Small intestine (tissue), 16 donors: ENCODE data around the gene MUC20. TPM values are rescaled to one million over a fixed set of nuclear protein-coding genes. Genes with fewer than 3 reads are reported as not detected.
A peak's percentile ranks its signal among the peaks of the same experiment; 100 is the strongest.
"Not testable (repeated sequence)": the region's sequence is repeated elsewhere in the genome, so short reads cannot be mapped to it uniquely, and the experiment has no call there.

Experiments used
- DNase-seq, 2 donors: peaks; one replicate each; pipeline versions ENCODE4 v3.0.0 to v3.0.0-alpha.2; 2013
- FAIRE-seq: peaks from 2 replicates; lab custom pipeline; 2012; peaks lifted over from hg19 to GRCh38; lab: Jason Lieb, UNC
- H3K27ac ChIP-seq, 3 donors: one replicate each; pipeline ENCODE4 v1.5.1; 2013; ENCODE audit warnings: low read length in 2 of 3, mild to moderate bottlenecking in 2 of 3, control low read depth in 1 of 3, inconsistent platforms in 1 of 3, low read depth in 1 of 3, moderate library complexity in 1 of 3
- H3K27me3 ChIP-seq, 3 donors: one replicate each; pipeline ENCODE4 v1.6.1; 2013; ENCODE audit warnings: low read length in 3 of 3, inconsistent platforms in 1 of 3; ENCODE audit not compliant: control insufficient read depth in 3 of 3, insufficient read depth in 3 of 3
- H3K36me3 ChIP-seq, 3 donors: one replicate each; pipeline ENCODE4 v1.6.1; 2013; ENCODE audit warnings: low read length in 3 of 3, inconsistent platforms in 1 of 3, low read depth in 1 of 3, mild to moderate bottlenecking in 1 of 3, moderate library complexity in 1 of 3; ENCODE audit not compliant: control insufficient read depth in 3 of 3, insufficient read depth in 2 of 3
- H3K4me1 ChIP-seq, 3 donors: one replicate each; pipeline ENCODE4 v1.6.1; 2013; ENCODE audit warnings: low read length in 2 of 3, inconsistent platforms in 1 of 3, low read depth in 1 of 3, mild to moderate bottlenecking in 1 of 3, moderate library complexity in 1 of 3; ENCODE audit not compliant: control insufficient read depth in 3 of 3, insufficient read depth in 2 of 3
- H3K4me3 ChIP-seq, 3 donors: one replicate each; pipeline ENCODE4 v1.5.1; 2013; ENCODE audit warnings: low read length in 3 of 3, control low read depth in 1 of 3, inconsistent platforms in 1 of 3, low read depth in 1 of 3, mild to moderate bottlenecking in 1 of 3, moderate library complexity in 1 of 3
- H3K9me3 ChIP-seq, 2 donors: one replicate each; pipeline ENCODE4 v1.6.1; 2013; ENCODE audit warnings: low read depth in 1 of 2, low read length in 1 of 2; ENCODE audit not compliant: control insufficient read depth in 2 of 2, insufficient read depth in 1 of 2
- WGBS, 3 donors: extraction: QIAGEN DNeasy Blood & Tissue Kit; methylation state at CpG; one replicate each; pipeline ENCODE4 v1.1.7; 2013; 5-methylcytosine and 5-hydroxymethylcytosine counted together
- long read RNA-seq, 10 donors: transcript quantifications; one replicate each; lab custom pipeline, GENCODE V29; 2026
- polyA plus RNA-seq, 4 donors: library from polyadenylated mRNA; stranded (reverse) in 3 of 4; unstranded in 1 of 4; fragments of 200-250 nt in 3 of 4; fragments of 120-200 nt in 1 of 4; gene quantifications; one replicate each; pipeline versions ENCODE4 v1.2.1 to v1.2.3, GENCODE V29; 2013
- donor health status: healthy with polysubstance abuse.
- donor health status: control.
- donor health status: control.
- donor health status: Bipolar disorder and iron deficiency.
- donor health status: healthy.

The MUC20 gene, protein sequence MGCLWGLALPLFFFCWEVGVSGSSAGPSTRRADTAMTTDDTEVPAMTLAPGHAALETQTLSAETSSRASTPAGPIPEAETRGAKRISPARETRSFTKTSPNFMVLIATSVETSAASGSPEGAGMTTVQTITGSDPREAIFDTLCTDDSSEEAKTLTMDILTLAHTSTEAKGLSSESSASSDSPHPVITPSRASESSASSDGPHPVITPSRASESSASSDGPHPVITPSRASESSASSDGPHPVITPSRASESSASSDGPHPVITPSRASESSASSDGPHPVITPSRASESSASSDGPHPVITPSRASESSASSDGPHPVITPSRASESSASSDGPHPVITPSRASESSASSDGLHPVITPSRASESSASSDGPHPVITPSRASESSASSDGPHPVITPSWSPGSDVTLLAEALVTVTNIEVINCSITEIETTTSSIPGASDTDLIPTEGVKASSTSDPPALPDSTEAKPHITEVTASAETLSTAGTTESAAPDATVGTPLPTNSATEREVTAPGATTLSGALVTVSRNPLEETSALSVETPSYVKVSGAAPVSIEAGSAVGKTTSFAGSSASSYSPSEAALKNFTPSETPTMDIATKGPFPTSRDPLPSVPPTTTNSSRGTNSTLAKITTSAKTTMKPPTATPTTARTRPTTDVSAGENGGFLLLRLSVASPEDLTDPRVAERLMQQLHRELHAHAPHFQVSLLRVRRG
- polyA plus RNA-seq = 10 to 100 TPM; 16.8 to 54.6 (median 22.3) TPM
- long read RNA-seq, donor 1 = 0 reads
- long read RNA-seq, donor 2, partial matches to known transcripts = 0 of 2 reads
- long read RNA-seq, donor 2, other reads (novel, unspliced or antisense) = 0 of 2 reads
- long read RNA-seq, donor 3, partial matches to known transcripts = 0 of 5 reads
- long read RNA-seq, donor 3, other reads (novel, unspliced or antisense) = 0 of 5 reads
- long read RNA-seq, donor 4 = 0 reads
- long read RNA-seq, donor 5, partial matches to known transcripts = 0 of 2 reads
- long read RNA-seq, donor 5, other reads (novel, unspliced or antisense) = 0 of 2 reads
- long read RNA-seq, donor 6, partial matches to known transcripts = 0 of 2 reads
- long read RNA-seq, donor 6, other reads (novel, unspliced or antisense) = 0 of 2 reads
- long read RNA-seq, donor 7 = 0 reads
- long read RNA-seq, donor 8 = 0 reads
- long read RNA-seq, donor 9, partial matches to known transcripts = 0 of 3 reads
- long read RNA-seq, donor 9, other reads (novel, unspliced or antisense) = 0 of 3 reads
- long read RNA-seq, donor 10, transcript MUC20-204 (3 exons, 2,842 nt) = major isoform, 11 of 13 reads
- long read RNA-seq, donor 10, partial matches to known transcripts = 0 of 13 reads
- long read RNA-seq, donor 10, other reads (novel, unspliced or antisense) = 0 of 13 reads

DNA sequence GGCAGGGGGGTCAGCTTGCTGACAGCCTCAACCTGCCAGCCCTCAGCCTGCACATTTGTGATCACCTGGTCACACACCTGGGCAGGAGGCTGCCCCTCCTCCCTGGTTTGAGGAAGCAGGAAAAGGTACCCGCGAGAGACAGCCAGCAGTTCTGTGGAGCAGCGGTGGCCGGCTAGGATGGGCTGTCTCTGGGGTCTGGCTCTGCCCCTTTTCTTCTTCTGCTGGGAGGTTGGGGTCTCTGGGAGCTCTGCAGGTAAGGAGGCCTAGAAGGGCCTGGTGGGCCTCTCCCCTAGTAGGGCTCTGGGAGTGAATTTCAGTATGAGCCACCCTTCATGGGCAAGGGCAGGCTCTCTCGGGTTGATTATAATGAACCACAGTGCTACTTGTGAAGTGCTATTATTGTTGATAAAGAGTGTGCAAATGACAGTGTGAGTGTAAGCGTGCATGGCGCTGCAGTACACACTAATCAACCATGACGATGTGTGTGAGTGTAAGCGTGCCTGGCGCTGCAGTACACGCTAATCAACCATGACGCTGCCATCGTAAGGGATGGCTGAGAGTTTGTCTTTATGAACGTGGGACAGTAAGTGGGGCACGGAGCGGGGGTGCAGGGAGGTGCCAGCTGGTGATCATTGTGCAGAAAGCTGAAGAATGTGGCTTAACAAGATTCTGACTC lies at the start of gene MUC20:
TSS of gene MUC20 (plus strand) at position 148 of the 676 bp plus-strand sequence. CDS start at position 178, 30 bp downstream.
- H3K9me3 ChIP-seq, FAIRE-seq, H3K27me3 ChIP-seq, H3K4me3 ChIP-seq, H3K36me3 ChIP-seq: not testable (repeated sequence)
- Histone ChIP-seq H3K4me1 (peaks cover 0 to 39% (median 6%) of the 10 kb centered on the region in 3 donors), H3K27ac (peak within 1 kb of the TSS; percentile 67 to 83 (median 77))
- peak; percentile 71 to 86 for DNase-seq
- 20 to 54% (median 33%) methylated on average over 12 to 13 of the region's 16 CpGs for WGBS, 3 donors

DNA sequence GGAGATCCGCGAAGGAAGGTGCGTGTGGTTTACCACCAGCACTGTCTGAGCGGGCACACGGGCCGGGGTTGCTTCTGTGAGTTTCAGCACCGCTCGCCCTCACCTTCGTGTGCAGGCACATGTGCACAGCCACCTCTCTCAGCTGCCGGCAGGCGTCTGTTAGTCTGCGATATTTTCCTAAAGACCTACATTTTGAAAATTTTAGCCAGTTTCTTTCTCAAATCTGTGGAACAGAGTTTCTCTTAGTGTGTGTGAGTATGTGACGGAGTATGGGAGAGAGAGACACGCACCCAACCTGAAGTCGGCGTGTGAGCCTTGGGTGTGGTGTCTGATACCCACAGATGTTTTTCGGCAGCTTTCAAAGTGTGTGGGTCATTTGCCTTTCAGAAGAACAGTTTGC lies 49.5 kb upstream of the MUC20 start:
- not testable (repeated sequence) for DNase-seq, H3K9me3 ChIP-seq, H3K27ac ChIP-seq, H3K4me1 ChIP-seq, H3K4me3 ChIP-seq, FAIRE-seq, H3K27me3 ChIP-seq
- peaks cover 0 to 33% (median 8%) of the 10 kb centered on the region in 3 donors for H3K36me3 ChIP-seq
- 91 to 93% (median 92%) methylated on average over 11 to 17 of the region's 17 CpGs for WGBS, 3 donors

DNA sequence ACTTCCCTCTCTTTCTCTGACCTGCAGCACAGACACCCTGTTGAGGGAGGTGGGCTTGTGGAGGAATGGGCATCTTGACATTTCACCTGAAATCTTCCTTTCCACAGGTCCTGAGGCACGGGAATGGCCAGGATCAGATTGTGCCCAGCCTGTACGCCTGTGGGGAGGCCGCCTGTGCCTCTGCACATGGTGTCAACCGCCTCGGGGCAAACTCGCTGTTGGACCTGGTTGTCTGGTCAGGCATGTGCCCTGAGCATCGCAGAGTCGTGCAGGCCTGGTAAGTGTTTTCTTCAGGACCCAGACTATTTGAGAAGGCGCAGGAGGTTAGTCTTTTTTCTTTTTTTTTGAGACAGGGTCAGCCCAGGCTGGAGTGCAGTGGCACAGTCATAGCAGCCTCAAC lies 47.1 kb upstream of the MUC20 start:
- not testable (repeated sequence) for H3K27ac ChIP-seq, H3K27me3 ChIP-seq, H3K4me1 ChIP-seq, DNase-seq, FAIRE-seq, H3K4me3 ChIP-seq, H3K9me3 ChIP-seq
- H3K36me3 ChIP-seq = peaks cover 4 to 40% (median 15%) of the 10 kb centered on the region in 3 donors
- 94 to 98% (median 96%) methylated on average over 7 to 9 of the region's 9 CpGs for WGBS, 3 donors

DNA sequence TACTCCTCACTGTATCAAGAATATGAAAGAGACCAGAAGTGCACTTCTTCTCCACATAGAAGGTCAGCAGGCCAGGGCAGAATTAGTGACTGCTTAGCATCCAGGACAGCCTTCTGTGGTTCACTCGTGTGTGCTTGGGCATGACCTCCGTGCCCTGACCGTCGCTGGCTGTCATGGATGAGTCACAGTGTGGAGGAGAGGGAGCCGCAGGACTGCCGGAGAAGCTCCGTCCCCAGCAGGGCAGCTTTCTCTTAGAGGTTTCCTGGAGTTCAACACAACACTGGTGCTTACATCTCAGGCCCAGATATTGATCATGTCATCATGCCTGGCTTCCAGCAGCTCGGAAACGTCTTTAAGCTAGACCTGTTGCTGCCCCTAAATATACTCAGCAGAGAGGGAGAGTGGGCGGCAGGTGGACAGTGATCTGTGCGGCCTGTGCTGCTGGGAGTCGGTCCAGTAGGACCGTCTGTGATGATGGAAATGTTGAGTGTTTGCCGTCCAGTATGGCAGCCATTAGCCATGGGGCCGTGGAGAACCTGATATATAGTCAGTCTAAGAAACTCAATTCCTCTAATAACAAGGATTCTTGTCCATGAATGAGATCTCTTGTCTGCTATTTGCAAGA lies 42.3 kb upstream of the MUC20 start:
- not testable (repeated sequence) for H3K27me3 ChIP-seq, H3K4me1 ChIP-seq, FAIRE-seq, H3K4me3 ChIP-seq, H3K9me3 ChIP-seq, H3K27ac ChIP-seq, DNase-seq
- H3K36me3 ChIP-seq = peaks cover 7 to 44% (median 13%) of the 10 kb centered on the region in 3 donors
- WGBS, 3 donors = 88 to 92% (median 91%) methylated on average over 15 of the region's 15 CpGs

DNA sequence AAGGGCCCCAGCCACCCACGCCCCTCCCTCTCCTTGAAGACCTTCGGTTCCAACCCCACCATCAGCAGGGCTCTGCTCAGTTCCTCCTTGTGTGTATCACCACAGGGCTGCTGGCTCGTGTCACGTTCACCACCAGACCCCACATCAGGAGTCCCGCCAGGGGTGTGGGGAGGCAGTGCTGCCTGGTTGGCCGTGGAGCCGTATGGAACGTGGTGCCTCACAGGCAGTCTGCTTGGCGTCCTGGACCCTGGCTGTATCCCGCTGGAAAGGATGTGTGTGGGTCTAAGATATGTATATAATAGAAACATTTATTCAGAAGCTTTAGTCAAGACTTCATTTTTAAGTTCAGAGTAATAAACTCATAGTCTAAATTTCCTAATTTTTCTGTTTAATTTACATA lies 40.1 kb upstream of the MUC20 start:
- not testable (repeated sequence) for H3K27me3 ChIP-seq, H3K9me3 ChIP-seq, H3K27ac ChIP-seq, DNase-seq, H3K4me3 ChIP-seq, FAIRE-seq
- Histone ChIP-seq H3K36me3 (peaks cover 12 to 41% (median 14%) of the 10 kb centered on the region in 3 donors), H3K4me1 (peaks cover 0 to 16% (median 3%) of the 10 kb centered on the region in 3 donors)
- WGBS, 3 donors = 84 to 94% (median 86%) methylated on average over 8 of the region's 10 CpGs

DNA sequence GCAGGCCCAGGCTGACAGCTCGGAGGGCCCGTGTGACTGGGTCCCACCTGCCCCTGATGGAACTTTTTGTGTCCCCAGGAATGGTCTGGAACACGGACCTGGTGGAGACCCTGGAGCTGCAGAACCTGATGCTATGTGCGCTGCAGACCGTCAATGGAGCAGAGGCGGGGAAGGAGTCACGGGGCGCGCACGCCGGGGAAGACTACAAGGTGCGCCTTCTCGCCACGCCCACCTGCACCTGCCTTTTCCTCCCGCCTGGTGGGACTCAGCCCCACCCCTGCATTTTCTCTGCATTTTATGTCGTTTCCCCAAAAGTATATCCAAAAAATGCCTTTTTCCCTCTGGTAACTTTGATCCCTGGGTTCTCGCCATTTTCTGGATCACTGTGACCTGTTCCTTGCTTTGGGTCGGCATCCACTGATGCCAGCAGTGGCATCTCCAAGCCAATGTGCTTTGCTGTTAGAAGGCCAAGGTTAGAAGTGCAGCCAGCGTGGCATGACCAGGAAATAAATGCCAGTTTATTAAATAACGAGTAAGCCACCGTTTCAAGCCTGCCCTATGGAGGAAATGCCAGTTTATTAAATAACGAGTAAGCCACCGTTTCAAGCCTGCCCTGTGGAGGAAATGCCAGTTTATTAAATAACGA lies 39.2 kb upstream of the MUC20 start:
- DNase-seq, H3K27me3 ChIP-seq, H3K9me3 ChIP-seq, H3K4me3 ChIP-seq, FAIRE-seq: not testable (repeated sequence)
- peak overlapping the region in 1 of 3 donors; percentile 89 for H3K27ac ChIP-seq
- H3K36me3 ChIP-seq = peaks cover 10 to 44% (median 14%) of the 10 kb centered on the region in 3 donors
- H3K4me1 ChIP-seq = peaks cover 0 to 16% (median 3%) of the 10 kb centered on the region in 3 donors
- WGBS, 3 donors = 9 to 69% (median 55%) methylated on average over 4 to 6 of the region's 24 CpGs
